Right atrium auricular region (tissue), 2 donors: Measurements from ENCODE around the gene TCIRG1. TPM values are rescaled to one million over a fixed set of nuclear protein-coding genes. Genes with fewer than 3 reads are reported as not detected.
"Not testable (repeated sequence)": the region's sequence is repeated elsewhere in the genome, so short reads cannot be mapped to it uniquely, and the experiment has no call there.

Experiments
- DNase-seq: peaks from one replicate; pipeline ENCODE4 v3.0.0-alpha.2; 2019; ENCODE audit warnings: low spot score
- H3K27ac ChIP-seq, 2 donors: fragments of 200-600 bp; sonication (generic); 1 replicate in 1 of 2; 2 replicates in 1 of 2; pipeline ENCODE4 v1.5.1; 2016 to 2019
- H3K27me3 ChIP-seq, 2 donors: fragments of 200-600 bp; sonication (generic); one replicate each; pipeline versions ENCODE4 v1.5.1 to v1.6.0; 2017 to 2019
- H3K36me3 ChIP-seq: fragments of 200-600 bp; sonication (generic); one replicate; pipeline ENCODE4 v1.5.1; 2016
- H3K4me1 ChIP-seq, 2 donors: fragments of 200-600 bp; sonication (generic); one replicate each; pipeline versions ENCODE4 v1.5.1 to v1.6.0; 2017 to 2019
- H3K4me3 ChIP-seq, 2 donors: fragments of 200-600 bp; sonication (generic); 1 replicate in 1 of 2; 2 replicates in 1 of 2; pipeline ENCODE4 v1.5.1; 2017 to 2019; ENCODE audit warnings: mild to moderate bottlenecking in 1 of 2, moderate library complexity in 1 of 2
- H3K9me3 ChIP-seq, 2 donors: fragments of 200-600 bp; sonication (generic); one replicate each; pipeline ENCODE4 v1.5.1; 2019
- CTCF ChIP-seq, 2 donors: fragments of 200-600 bp; sonication (generic); IDR thresholded peaks; one replicate each; pipeline ENCODE4 v1.5.1; 2019; ENCODE audit warnings: antibody characterized with exemption in 2 of 2
- total RNA-seq, 2 donors: library from RNA; depleted of rRNA; stranded (reverse); fragments of >200 nt; gene quantifications; one replicate each; pipeline ENCODE4 v1.1.0, GENCODE V29; 2016

TCIRG1 gene
- total RNA-seq, 2 donors from 2014 or later, result 19.2 to 50.7 TPM

DNA sequence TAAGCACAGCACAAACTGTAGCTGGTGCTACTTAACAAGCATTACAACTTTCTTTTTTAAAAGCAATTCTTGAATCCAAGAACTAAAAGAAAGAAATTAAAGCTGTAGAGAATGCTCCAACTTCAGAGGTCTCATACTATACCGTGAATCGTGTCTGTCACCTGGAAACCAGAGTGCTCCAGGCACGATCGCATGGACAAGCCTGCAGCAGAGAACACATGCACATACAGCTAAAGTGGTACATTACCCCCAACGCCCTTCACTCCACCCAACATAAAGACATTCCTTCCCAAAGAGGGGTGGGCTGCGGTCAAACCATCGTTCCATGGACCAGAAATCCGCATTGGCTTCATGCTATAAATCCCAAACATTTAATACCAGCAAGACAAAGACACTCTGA, 50.9 kb downstream of the TCIRG1 start:
- Histone ChIP-seq H3K4me3 (no peak overlapping the region), H3K4me1 (peaks cover 0 to 12% of the 10 kb centered on the region in 2 donors), H3K36me3 (no peaks in the 10 kb centered on the region), H3K9me3 (no peaks in the 10 kb centered on the region), H3K27ac (no peak overlapping the region), H3K27me3 (no peaks in the 10 kb centered on the region)
- no peak for TF ChIP-seq CTCF (IDR thresholded peaks at IDR 0.05)
- DNase-seq, result no peak

GRCh38 chr11:68090287-68090686, 51.5 kb downstream of the TCIRG1 start:
- no peak overlapping the region for H3K27ac ChIP-seq

DNA sequence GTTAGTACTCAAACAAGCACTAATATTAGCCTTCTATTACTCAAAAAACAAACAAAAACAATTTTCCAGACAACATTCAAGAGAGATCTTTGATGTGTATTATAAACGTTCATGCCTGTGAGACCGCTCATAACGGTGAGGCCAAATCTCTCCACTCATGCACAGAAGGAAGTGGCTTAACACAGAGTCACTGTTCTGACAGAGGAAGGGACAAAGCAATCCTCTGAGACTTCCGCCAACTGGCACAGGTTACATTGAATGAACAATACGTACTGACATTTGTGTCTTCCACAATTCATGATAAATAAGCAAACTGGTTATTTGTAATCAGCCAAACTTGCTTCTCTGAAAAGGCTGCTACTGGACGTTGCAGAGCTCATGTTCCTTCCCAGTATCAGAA, 51.9 kb downstream of the TCIRG1 start:
- Histone ChIP-seq H3K4me1 (peaks cover 0 to 12% of the 10 kb centered on the region in 2 donors), H3K9me3 (no peaks in the 10 kb centered on the region), H3K27me3 (no peaks in the 10 kb centered on the region), H3K4me3 (no peak overlapping the region), H3K36me3 (no peaks in the 10 kb centered on the region), H3K27ac (no peak overlapping the region)
- TF ChIP-seq CTCF (IDR thresholded peaks at IDR 0.05), result no peak
- no peak for DNase-seq

More at GRCh38 chr11:68090287-68090686, 51.5 kb downstream of the TCIRG1 start:
- H3K27me3 ChIP-seq, result no peaks in the 10 kb centered on the region
- no peaks in the 10 kb centered on the region for H3K9me3 ChIP-seq
- H3K36me3 ChIP-seq, result no peaks in the 10 kb centered on the region
- H3K4me3 ChIP-seq, result no peak overlapping the region
- DNase-seq, result no peak
- no peak for TF ChIP-seq CTCF (IDR thresholded peaks at IDR 0.05)
- H3K4me1 ChIP-seq, result peaks cover 0 to 12% of the 10 kb centered on the region in 2 donors

GRCh38 chr11:68092411-68092810, 53.6 kb downstream of the TCIRG1 start:
- H3K36me3 ChIP-seq, result no peaks in the 10 kb centered on the region
- no peak overlapping the region for H3K4me3 ChIP-seq
- no peak for DNase-seq
- no peaks in the 10 kb centered on the region for H3K27me3 ChIP-seq
- no peaks in the 10 kb centered on the region for H3K9me3 ChIP-seq
- no peak overlapping the region for H3K27ac ChIP-seq
- TF ChIP-seq CTCF (IDR thresholded peaks at IDR 0.05), result no peak
- H3K4me1 ChIP-seq, result peaks cover 0 to 12% of the 10 kb centered on the region in 2 donors

GRCh38 chr11:68092946-68093345, 54.1 kb downstream of the TCIRG1 start:
- H3K4me1 ChIP-seq, result peaks cover 0 to 12% of the 10 kb centered on the region in 2 donors
- not testable (repeated sequence) for H3K27ac ChIP-seq, H3K36me3 ChIP-seq, H3K9me3 ChIP-seq, H3K4me3 ChIP-seq, H3K27me3 ChIP-seq, DNase-seq

DNA sequence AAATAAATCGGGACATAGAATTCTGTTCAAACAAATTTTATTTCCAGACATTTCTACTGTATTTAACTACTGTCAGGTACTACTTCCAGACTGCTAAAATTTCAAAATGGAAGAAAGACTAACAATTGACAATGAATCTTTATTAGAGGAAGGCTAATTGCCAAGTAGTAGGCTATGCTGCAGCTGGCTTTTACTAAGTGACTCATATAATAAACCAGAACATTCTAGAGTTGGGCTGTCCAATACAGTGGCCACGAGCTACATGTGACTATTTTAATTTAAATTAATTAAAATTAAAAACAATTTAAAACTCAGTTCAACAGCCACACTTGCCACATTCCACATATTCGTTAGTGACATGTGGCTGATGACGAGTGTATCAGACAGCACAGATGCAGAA, 54.7 kb downstream of the TCIRG1 start:
- DNase-seq, result no peak
- Histone ChIP-seq H3K27me3 (no peaks in the 10 kb centered on the region), H3K4me1 (peaks cover 0 to 12% of the 10 kb centered on the region in 2 donors), H3K27ac (no peak overlapping the region), H3K4me3 (no peak overlapping the region), H3K36me3 (no peaks in the 10 kb centered on the region), H3K9me3 (no peaks in the 10 kb centered on the region)
- no peak for TF ChIP-seq CTCF (IDR thresholded peaks at IDR 0.05)
